Vagina (tissue), 2 donors: ENCODE data around the gene AFF3.

Experiments used
- CTCF ChIP-seq, 3 experiments: fragments of 450-650 bp in 2 of 3; fragments of 200-600 bp in 1 of 3; sonication (generic) in 1 of 3; IDR thresholded peaks; one replicate each; pipeline ENCODE4 v1.5.1; 2017 to 2019; ENCODE audit warnings: antibody characterized with exemption in 3 of 3, mild to moderate bottlenecking in 2 of 3, moderate library complexity in 2 of 3
- POLR2AphosphoS5 ChIP-seq, 2 donors: sonication (generic); formaldehyde crosslinking; IDR thresholded peaks; one replicate each; pipeline ENCODE4 v1.9.0; 2017; ENCODE audit warnings: antibody characterized with exemption in 2 of 2, mild to moderate bottlenecking in 2 of 2, low read depth in 1 of 2; ENCODE audit not compliant: insufficient read depth in 1 of 2

DNA sequence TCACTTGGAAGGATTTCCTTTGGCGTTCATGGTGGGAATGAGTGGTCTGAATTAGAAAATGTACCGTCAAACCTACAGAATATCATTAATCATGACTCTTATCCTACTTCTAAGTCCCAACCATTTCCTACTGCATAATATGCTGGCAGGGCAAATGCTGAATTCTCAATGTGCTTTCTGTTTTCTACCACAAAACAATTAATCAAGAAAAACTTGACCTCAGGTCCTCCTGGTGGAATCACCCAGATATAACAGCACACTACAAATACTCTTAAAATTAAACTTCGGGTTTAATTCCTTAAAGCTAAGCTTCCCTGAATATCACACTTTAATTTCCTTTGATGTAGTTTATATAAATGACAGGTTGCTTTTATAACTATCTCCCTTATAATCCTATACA is 301.6 kb downstream of the AFF3 start:
- TF ChIP-seq CTCF (IDR thresholded peaks at IDR 0.05) (no peak), POLR2AphosphoS5 (IDR thresholded peaks at IDR 0.05; ENCODE audit: insufficient read depth in 1 of 2, low read depth in 1 of 2) (no peak)
